ENCODE data around the gene LKAAEAR1. TPM values are rescaled to one million over a fixed set of nuclear protein-coding genes. Genes with fewer than 3 reads are reported as not detected.
A peak's percentile ranks its signal among the peaks of the same experiment; 100 is the strongest.

Gene LKAAEAR1
- total and polyA plus RNA-seq, 2 of the 13 experiments (the other 11 are each of a cell fraction or from before 2014, with no cell fraction given) = not detected

- no peak for TF ChIP-seq GMEB2 (CRISPR knock-in tag; IDR thresholded peaks at IDR 0.05; ENCODE audit: low read depth)
- no peak for TF ChIP-seq PBX3 (CRISPR knock-in tag; IDR thresholded peaks at IDR 0.05; ENCODE audit: borderline replicate concordance)
- no peak for TF ChIP-seq ZUFSP (CRISPR knock-in tag; IDR thresholded peaks at IDR 0.05; ENCODE audit: borderline replicate concordance)
- TF ChIP-seq FOXO1 (CRISPR knock-in tag; IDR thresholded peaks at IDR 0.05) = peak; percentile 21; the same call in 1 of the 2 replicates
- TF ChIP-seq ZNF558 (CRISPR knock-in tag; IDR thresholded peaks at IDR 0.05; ENCODE audit: borderline replicate concordance) = no peak
- peak; percentile 45; the same call in 1 of the 2 replicates for TF ChIP-seq ZBTB25 (CRISPR knock-in tag; IDR thresholded peaks at IDR 0.05)
- no peak for TF ChIP-seq TGIF2 (CRISPR knock-in tag; IDR thresholded peaks at IDR 0.05)
- no peak for TF ChIP-seq ZNF552 (CRISPR knock-in tag; IDR thresholded peaks at IDR 0.05; ENCODE audit: borderline replicate concordance)
- TF ChIP-seq MNT (IDR thresholded peaks at IDR 0.05) = no peak
- no peak for TF ChIP-seq ATF6 (CRISPR knock-in tag; conservative IDR thresholded peaks at IDR 0.05)
- TF ChIP-seq MTF2 (CRISPR knock-in tag; IDR thresholded peaks at IDR 0.05; ENCODE audit: borderline replicate concordance) = no peak
- TF ChIP-seq CENPT (CRISPR knock-in tag; IDR thresholded peaks at IDR 0.05; ENCODE audit: low read depth) = no peak
- no peak for TF ChIP-seq ZNF709 (CRISPR knock-in tag; IDR thresholded peaks at IDR 0.05)
- no peak for TF ChIP-seq MTA3 (CRISPR knock-in tag; IDR thresholded peaks at IDR 0.05)
- TF ChIP-seq CENPX (CRISPR knock-in tag; IDR thresholded peaks at IDR 0.05) = no peak
- TF ChIP-seq GLI4 (CRISPR knock-in tag; IDR thresholded peaks at IDR 0.05; ENCODE audit: borderline replicate concordance) = no peak
- no peak for TF ChIP-seq MEF2D (CRISPR knock-in tag; IDR thresholded peaks at IDR 0.05)
- no peak for TF ChIP-seq BORCS8-MEF2B (CRISPR knock-in tag; IDR thresholded peaks at IDR 0.05)
- no peak for TF ChIP-seq CCAR2 (optimal IDR thresholded peaks at IDR 0.05; ENCODE audit: low read depth, low read length)
- TF ChIP-seq HHEX (CRISPR knock-in tag; IDR thresholded peaks at IDR 0.05) = no peak
- TF ChIP-seq CREBL2 (CRISPR knock-in tag; IDR thresholded peaks at IDR 0.05; ENCODE audit: borderline replicate concordance) = no peak
- no peak for TF ChIP-seq ZNF766 (CRISPR knock-in tag; IDR thresholded peaks at IDR 0.05; ENCODE audit: borderline replicate concordance)
Measured at GRCh38 chr20:64083378-64083803, 807 bp downstream of the LKAAEAR1 start (continued).

All from HepG2 (cell line).